ENCODE measurements around the gene CROCC2.

DNA sequence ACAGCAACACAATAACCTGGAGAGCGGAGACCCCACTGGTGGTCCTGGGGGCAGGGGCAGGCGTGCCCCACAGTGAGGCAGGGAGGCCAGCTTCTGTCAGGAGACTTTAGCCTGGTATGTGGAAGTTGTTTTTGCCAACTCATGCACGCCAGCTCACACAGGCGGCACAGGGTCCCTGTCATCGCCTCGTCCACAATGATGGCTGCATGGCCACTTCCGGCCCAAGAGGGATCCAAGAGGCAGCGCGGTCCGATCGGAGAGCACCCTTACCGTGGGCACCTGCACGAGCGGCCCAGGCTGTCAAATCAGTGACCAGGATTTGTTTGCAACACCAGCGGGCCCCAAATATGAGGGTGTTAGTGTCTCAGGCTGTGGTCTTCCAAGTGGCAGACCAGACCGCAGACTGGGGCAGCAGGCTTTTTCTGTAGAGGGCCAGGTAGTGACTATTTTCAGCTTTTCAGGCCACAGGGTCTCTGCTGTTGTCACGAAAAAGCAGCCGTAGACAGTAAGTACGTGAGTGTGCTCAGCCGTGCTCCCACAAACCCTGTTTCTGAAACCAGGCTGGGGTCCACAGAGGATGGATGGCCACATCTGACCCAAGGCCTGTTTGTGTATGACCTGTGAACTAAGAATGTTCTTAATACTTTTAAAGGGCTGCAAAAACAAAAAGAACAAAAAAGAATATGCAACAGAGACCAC is 113.5 kb downstream of the CROCC2 start:
- TF ChIP-seq CTBP1 (IDR thresholded peaks at IDR 0.05; ENCODE audit: borderline replicate concordance), result no peak
- TF ChIP-seq ZNF384 (IDR thresholded peaks at IDR 0.05), result no peak
